ENCODE results near the gene CEP170B. TPM values are rescaled to one million over a fixed set of nuclear protein-coding genes. Genes with fewer than 3 reads are reported as not detected.
"Not testable (repeated sequence)": the region's sequence is repeated elsewhere in the genome, so short reads cannot be mapped to it uniquely, and the experiment has no call there.

CEP170B gene
- total and polyA plus RNA-seq, 2 donors (not counting 1 experiment from before 2014, with no cell fraction given): 4.0 to 13.9 TPM

GRCh38 chr14:104917116-104917515 lies 52.0 kb downstream of the CEP170B start:
- no peak overlapping the region for H3K4me2 ChIP-seq (ENCODE audit: extremely low read depth, insufficient read depth, low read length)
- H3K9ac ChIP-seq (ENCODE audit: insufficient read depth, low read length): no peak overlapping the region
- DNase-seq (ENCODE audit: low read depth in 2 of 2): no peak
- TF ChIP-seq CTCF (conservative IDR thresholded peaks at IDR 0.05 in 1 of 2, IDR thresholded peaks at IDR 0.05 in 1 of 2; ENCODE audit: low read depth in 1 of 2, low read length in 2 of 2) (no peak), EZH2 (IDR thresholded peaks at IDR 0.05; ENCODE audit: low read length, missing control alignments) (no peak)
- H2AFZ ChIP-seq (ENCODE audit: low read length): no peak overlapping the region
- no peaks in the 10 kb centered on the region for H3K36me3 ChIP-seq (ENCODE audit: control insufficient read depth, insufficient read depth, low read length)
- H3K9me3 ChIP-seq (ENCODE audit: control insufficient read depth, insufficient read depth, low read depth, low read length): no peaks in the 10 kb centered on the region
- H3K79me2 ChIP-seq (ENCODE audit: control insufficient read depth, insufficient read depth, low read length): no peaks in the 10 kb centered on the region
- no peaks in the 10 kb centered on the region for H4K20me1 ChIP-seq (ENCODE audit: control insufficient read depth, extremely low read depth, insufficient read depth, low read length)
- peaks cover 7% of the 10 kb centered on the region for H3K27me3 ChIP-seq (ENCODE audit: control insufficient read depth, insufficient read depth, low read length)
- H3K27ac ChIP-seq (ENCODE audit: insufficient read depth, low read length): no peak overlapping the region
- no peaks in the 10 kb centered on the region for H3K4me1 ChIP-seq (ENCODE audit: control insufficient read depth, extremely low read depth, insufficient read depth, low read length)
- H3K4me3 ChIP-seq (replicated peaks in 1 of 4; ENCODE audit: control extremely low read depth in 1 of 4, insufficient read depth in 1 of 4, low read depth in 3 of 4, low read length in 4 of 4): no peak overlapping the region

GRCh38 chr14:104917993-104918392 lies 52.9 kb downstream of the CEP170B start:
- Histone ChIP-seq H3K9ac (ENCODE audit: insufficient read depth, low read length) (no peak overlapping the region), H3K79me2 (ENCODE audit: control insufficient read depth, insufficient read depth, low read length) (no peaks in the 10 kb centered on the region), H3K27me3 (ENCODE audit: control insufficient read depth, insufficient read depth, low read length) (peaks cover 7% of the 10 kb centered on the region)

DNA sequence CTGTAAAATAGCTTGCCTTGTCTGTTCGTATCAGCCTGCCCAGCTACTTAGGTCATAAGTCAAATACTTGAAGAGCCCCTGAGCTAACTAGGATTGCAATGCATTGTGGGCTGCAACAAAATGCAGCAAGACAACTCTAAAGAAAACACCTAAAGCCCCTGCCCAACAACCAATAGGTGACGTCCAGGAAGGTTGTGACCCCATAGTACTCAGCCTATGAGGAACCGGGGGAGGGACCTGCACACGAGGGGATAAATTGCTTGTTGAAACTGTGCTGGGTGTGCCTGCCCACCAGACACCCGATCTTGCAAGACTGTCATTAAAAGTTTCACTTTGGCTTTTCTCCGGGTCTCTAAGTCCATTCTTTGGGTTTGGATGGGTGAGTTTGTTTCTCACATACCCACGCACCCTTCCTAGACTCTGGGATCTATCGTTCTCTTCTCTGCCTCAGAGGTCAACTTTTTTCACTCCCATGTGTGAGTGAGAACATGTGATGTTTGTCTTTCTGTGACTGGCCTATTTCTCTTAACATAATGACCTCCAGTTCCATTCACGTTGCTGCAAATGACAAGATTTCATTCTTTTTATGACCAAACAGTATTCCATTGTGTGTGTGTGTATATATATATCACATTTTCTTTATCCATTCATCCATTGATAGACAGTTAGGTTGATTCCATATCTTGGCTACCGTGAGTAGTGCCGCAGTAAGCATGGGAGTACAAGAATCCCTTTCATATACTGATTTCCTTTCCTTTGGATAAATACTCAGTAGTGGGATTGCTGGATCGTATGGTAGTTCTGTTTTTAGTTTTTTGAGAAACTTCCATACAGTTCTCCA lies 54.3 kb downstream of the CEP170B start:
- not testable (repeated sequence) for H3K27me3 ChIP-seq (ENCODE audit: control insufficient read depth, insufficient read depth, low read length); H3K27ac ChIP-seq (ENCODE audit: insufficient read depth, low read length); H3K4me1 ChIP-seq (ENCODE audit: control insufficient read depth, extremely low read depth, insufficient read depth, low read length); H3K36me3 ChIP-seq (ENCODE audit: control insufficient read depth, insufficient read depth, low read length); DNase-seq (ENCODE audit: low read depth in 2 of 2); H3K79me2 ChIP-seq (ENCODE audit: control insufficient read depth, insufficient read depth, low read length); H4K20me1 ChIP-seq (ENCODE audit: control insufficient read depth, extremely low read depth, insufficient read depth, low read length); H3K4me2 ChIP-seq (ENCODE audit: extremely low read depth, insufficient read depth, low read length); H2AFZ ChIP-seq (ENCODE audit: low read length); H3K4me3 ChIP-seq (replicated peaks in 1 of 4; ENCODE audit: control extremely low read depth in 1 of 4, insufficient read depth in 1 of 4, low read depth in 3 of 4, low read length in 4 of 4); H3K9me3 ChIP-seq (ENCODE audit: control insufficient read depth, insufficient read depth, low read depth, low read length); H3K9ac ChIP-seq (ENCODE audit: insufficient read depth, low read length)

More at GRCh38 chr14:104917993-104918392, 52.9 kb downstream of the CEP170B start:
- no peak overlapping the region for H3K4me2 ChIP-seq (ENCODE audit: extremely low read depth, insufficient read depth, low read length)
- H2AFZ ChIP-seq (ENCODE audit: low read length): no peak overlapping the region
- H4K20me1 ChIP-seq (ENCODE audit: control insufficient read depth, extremely low read depth, insufficient read depth, low read length): no peaks in the 10 kb centered on the region
- H3K4me3 ChIP-seq (replicated peaks in 1 of 4; ENCODE audit: control extremely low read depth in 1 of 4, insufficient read depth in 1 of 4, low read depth in 3 of 4, low read length in 4 of 4): no peak overlapping the region
- no peak for TF ChIP-seq EZH2 (IDR thresholded peaks at IDR 0.05; ENCODE audit: low read length, missing control alignments)
- TF ChIP-seq CTCF (conservative IDR thresholded peaks at IDR 0.05 in 1 of 2, IDR thresholded peaks at IDR 0.05 in 1 of 2; ENCODE audit: low read depth in 1 of 2, low read length in 2 of 2): no peak
- no peaks in the 10 kb centered on the region for H3K9me3 ChIP-seq (ENCODE audit: control insufficient read depth, insufficient read depth, low read depth, low read length)
- H3K4me1 ChIP-seq (ENCODE audit: control insufficient read depth, extremely low read depth, insufficient read depth, low read length): no peaks in the 10 kb centered on the region
- no peak overlapping the region for H3K27ac ChIP-seq (ENCODE audit: insufficient read depth, low read length)
- DNase-seq (ENCODE audit: low read depth in 2 of 2): no peak
- no peaks in the 10 kb centered on the region for H3K36me3 ChIP-seq (ENCODE audit: control insufficient read depth, insufficient read depth, low read length)

Measured in fibroblast of lung (primary cell).